Measurements from ENCODE around the gene GTF3C1. TPM values are rescaled to one million over a fixed set of nuclear protein-coding genes. Genes with fewer than 3 reads are reported as not detected.

Gene GTF3C1
- total RNA-seq, 4 donors from 2014 or later = 58.5 to 120 (median 112) TPM

DNA sequence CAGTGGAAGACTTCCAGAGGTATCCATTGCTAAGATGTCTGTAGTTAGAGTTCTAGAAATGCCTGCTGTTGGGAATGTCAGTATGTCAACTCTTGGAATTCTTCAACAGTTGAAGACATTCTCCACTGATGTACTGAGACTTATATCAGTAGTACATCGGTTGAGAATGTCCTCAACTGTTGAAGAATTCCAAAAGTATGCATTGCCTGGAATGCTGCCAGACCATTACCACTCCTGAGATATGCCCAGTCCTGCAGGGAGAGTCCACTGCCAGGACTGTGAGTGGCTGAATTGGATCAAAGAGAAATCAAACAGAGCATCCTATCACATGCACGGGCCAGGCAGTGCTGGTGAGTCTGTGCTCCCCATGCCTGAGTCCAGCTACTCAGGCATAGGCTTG lies 105.7 kb downstream of the GTF3C1 start:
- H3K27ac ChIP-seq = no peak overlapping the region
- no peak overlapping the region for H3K4me3 ChIP-seq (replicated peaks in 1 of 3)
- no peaks in the 10 kb centered on the region for H3K4me1 ChIP-seq
- intact Hi-C loops (cut with DNase I) = no loop called here
- no peak for TF ChIP-seq POLR2A (IDR thresholded peaks at IDR 0.05)
- TF ChIP-seq, protein P1, sequence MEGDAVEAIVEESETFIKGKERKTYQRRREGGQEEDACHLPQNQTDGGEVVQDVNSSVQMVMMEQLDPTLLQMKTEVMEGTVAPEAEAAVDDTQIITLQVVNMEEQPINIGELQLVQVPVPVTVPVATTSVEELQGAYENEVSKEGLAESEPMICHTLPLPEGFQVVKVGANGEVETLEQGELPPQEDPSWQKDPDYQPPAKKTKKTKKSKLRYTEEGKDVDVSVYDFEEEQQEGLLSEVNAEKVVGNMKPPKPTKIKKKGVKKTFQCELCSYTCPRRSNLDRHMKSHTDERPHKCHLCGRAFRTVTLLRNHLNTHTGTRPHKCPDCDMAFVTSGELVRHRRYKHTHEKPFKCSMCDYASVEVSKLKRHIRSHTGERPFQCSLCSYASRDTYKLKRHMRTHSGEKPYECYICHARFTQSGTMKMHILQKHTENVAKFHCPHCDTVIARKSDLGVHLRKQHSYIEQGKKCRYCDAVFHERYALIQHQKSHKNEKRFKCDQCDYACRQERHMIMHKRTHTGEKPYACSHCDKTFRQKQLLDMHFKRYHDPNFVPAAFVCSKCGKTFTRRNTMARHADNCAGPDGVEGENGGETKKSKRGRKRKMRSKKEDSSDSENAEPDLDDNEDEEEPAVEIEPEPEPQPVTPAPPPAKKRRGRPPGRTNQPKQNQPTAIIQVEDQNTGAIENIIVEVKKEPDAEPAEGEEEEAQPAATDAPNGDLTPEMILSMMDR (IDR thresholded peaks at IDR 0.05) = no peak
- no peak for DNase-seq
- no peaks in the 10 kb centered on the region for H3K9me3 ChIP-seq
- 43 to 65% methylated on average over 2 of the region's 2 CpGs for WGBS, 2 donors
- H3K27me3 ChIP-seq = no peaks in the 10 kb centered on the region
- no peaks in the 10 kb centered on the region for H3K36me3 ChIP-seq

DNA sequence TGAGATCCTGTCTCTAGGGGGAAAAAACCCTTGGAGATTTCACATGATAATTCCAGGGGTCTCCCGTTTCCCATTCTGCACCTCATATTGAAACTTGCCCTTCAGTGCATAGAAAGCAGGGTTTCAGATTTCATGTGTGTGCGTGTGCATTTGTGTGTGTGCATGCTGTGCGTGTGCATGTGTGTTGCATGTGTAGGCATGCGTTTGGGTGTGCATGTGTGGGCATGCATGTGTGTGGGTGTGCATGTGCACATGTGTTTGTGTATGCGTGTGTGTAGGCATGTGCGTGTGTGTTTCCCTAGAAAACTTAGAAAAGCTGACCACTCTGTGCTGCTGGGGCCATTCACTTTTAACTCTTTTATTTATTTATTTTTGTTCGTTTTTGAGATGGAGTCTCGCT lies 107.7 kb downstream of the GTF3C1 start:
- Histone ChIP-seq H3K4me1 (no peaks in the 10 kb centered on the region), H3K4me3 (replicated peaks in 1 of 3) (no peak overlapping the region), H3K9me3 (no peaks in the 10 kb centered on the region), H3K27me3 (no peaks in the 10 kb centered on the region), H3K27ac (no peak overlapping the region), H3K36me3 (no peaks in the 10 kb centered on the region)
- TF ChIP-seq, protein P1 (IDR thresholded peaks at IDR 0.05) = no peak
- TF ChIP-seq POLR2A (IDR thresholded peaks at IDR 0.05) = no peak
- WGBS, 2 donors = 90 to 94% methylated on average over 8 of the region's 8 CpGs
- intact Hi-C loops (cut with DNase I) = no loop called here
- DNase-seq = no peak

DNA sequence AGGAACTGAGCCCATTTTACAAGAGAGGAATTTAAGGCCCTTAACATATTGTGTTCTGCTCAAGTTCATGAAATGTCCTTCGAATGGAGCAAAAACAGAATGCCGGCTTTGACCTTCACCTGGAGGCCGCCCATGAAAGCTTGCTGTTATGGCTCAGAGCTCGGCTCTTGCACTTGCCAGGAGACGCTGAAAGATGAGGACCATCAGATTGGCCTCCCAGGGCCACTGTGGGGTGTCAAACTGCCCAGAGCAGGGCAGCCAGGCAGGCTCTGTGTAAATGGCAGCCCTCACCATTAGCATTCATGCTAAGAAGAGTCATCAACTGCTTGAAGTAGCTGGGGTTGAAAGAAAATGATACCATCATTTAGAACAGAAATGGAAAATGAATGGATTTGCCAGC lies 108.4 kb downstream of the GTF3C1 start:
- intact Hi-C loops (cut with DNase I) = no loop called here
- no peaks in the 10 kb centered on the region for H3K27me3 ChIP-seq
- no peaks in the 10 kb centered on the region for H3K4me1 ChIP-seq
- TF ChIP-seq, protein P1 (IDR thresholded peaks at IDR 0.05) = no peak
- TF ChIP-seq POLR2A (IDR thresholded peaks at IDR 0.05) = no peak
- H3K27ac ChIP-seq = no peak overlapping the region
- no peaks in the 10 kb centered on the region for H3K36me3 ChIP-seq
- 77 to 87% methylated on average over 5 of the region's 5 CpGs for WGBS, 2 donors
- H3K9me3 ChIP-seq = no peaks in the 10 kb centered on the region
- DNase-seq = no peak
- no peak overlapping the region for H3K4me3 ChIP-seq (replicated peaks in 1 of 3)

DNA sequence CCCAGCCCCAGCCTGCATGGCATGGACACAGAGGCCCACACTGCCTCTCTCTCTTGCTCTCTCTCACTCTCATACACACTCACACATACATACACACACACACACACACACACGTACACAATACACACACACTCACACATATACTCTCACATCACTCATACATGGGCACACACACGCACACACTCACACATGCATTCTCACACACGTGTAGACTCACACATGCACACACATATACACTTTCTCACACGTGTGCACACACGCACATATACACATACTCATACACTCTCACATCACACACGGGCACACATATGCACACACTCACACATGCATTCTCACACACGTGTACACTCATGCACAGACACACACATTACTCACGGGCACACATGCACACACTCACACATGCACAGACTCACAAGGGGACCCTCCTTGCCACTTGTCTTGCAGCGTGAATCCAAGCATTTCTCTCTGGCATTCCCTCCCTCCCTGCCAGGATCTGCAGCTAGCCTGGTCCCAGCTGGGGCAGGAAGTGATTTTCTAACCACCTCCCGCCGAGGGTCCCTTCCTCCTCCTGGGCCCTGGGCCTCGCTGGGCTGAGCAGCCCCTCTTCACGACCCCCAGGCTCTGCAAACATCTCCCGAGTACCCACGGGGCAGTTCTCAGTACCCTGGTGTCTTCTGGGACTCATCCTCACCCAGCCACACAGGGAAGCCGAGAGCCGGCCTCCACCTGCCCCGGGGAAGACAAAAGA lies 110.3 kb downstream of the GTF3C1 start:
- intact Hi-C loops (cut with DNase I) = no loop called here
- no peaks in the 10 kb centered on the region for H3K27me3 ChIP-seq

DNA sequence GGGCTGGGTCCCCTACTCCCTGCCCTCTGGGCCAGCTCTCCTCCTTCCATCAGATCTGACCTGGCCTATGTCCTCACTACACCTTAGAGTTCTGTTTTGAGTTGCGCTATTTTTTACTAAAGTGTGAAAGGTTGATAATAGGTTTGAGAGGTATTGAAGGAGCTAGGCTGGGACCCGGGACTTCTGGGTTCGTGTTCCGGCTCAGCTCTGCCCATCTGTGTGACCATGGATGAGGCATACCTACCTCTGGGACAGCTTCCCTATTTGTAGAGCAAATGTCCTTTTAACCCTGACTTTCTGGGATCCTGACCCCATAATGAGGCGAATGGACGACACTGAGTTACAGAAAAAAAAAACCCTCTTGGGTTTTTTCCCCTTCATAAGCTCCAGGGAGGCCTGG lies 111.8 kb downstream of the GTF3C1 start:
- Histone ChIP-seq H3K36me3 (no peaks in the 10 kb centered on the region), H3K4me1 (no peaks in the 10 kb centered on the region), H3K4me3 (replicated peaks in 1 of 3) (no peak overlapping the region), H3K9me3 (no peaks in the 10 kb centered on the region), H3K27ac (no peak overlapping the region), H3K27me3 (no peaks in the 10 kb centered on the region)
- TF ChIP-seq, protein P1 (IDR thresholded peaks at IDR 0.05) = no peak
- TF ChIP-seq POLR2A (IDR thresholded peaks at IDR 0.05) = no peak
- intact Hi-C loops (cut with DNase I) = no loop called here
- DNase-seq = no peak
- 97 to 98% methylated on average over 6 of the region's 6 CpGs for WGBS, 2 donors

More for the DNA sequence above, 110.3 kb downstream of the GTF3C1 start:
- DNase-seq = no peak
- no peaks in the 10 kb centered on the region for H3K4me1 ChIP-seq
- no peak overlapping the region for H3K4me3 ChIP-seq (replicated peaks in 1 of 3)
- no peak overlapping the region for H3K27ac ChIP-seq
- 77% methylated on average over 18 of the region's 18 CpGs for WGBS, 2 donors
- no peak for TF ChIP-seq POLR2A (IDR thresholded peaks at IDR 0.05)
- TF ChIP-seq, protein P1 (IDR thresholded peaks at IDR 0.05) = no peak
- H3K36me3 ChIP-seq = no peaks in the 10 kb centered on the region
- H3K9me3 ChIP-seq = no peaks in the 10 kb centered on the region

All from thyroid gland (tissue), 4 donors.